IMR-90 (cell line): ENCODE results near the gene RAVER1. TPM values are rescaled to one million over a fixed set of nuclear protein-coding genes. Genes with fewer than 3 reads are reported as not detected.

Experiments used
- ATAC-seq: fragments of 200-7000 bp; cut with Tn5 transposase; 2 replicates; pipeline ENCODE4 v1.9.1; 2020; ENCODE audit warnings: low read depth, mild to moderate bottlenecking, moderate library complexity
- BruUV-seq: library from RNA; stranded (reverse); fragments of 400-500 nt; replicated peaks from 2 replicates; lab custom pipeline; 2021; lab: Mats Ljungman, UMichigan
- CTCF ChIA-PET: fragments of 300-600 bp; formaldehyde crosslinking; extraction: SDS; loops from one replicate; lab custom pipeline; 2021; ENCODE audit warnings: antibody characterized with exemption; lab: Yijun Ruan, JAX
- POLR2A ChIA-PET: fragments of 300-600 bp; sonication (Branson Sonifier 250); formaldehyde crosslinking; loops from one replicate; lab custom pipeline; 2022; ENCODE audit warnings: antibody characterized with exemption; ENCODE audit not compliant: unreplicated experiment; lab: Charles Lee
- DNase-seq: peaks from one replicate; pipeline ENCODE4 v3.0.0; 2013
- H2AFZ ChIP-seq: replicated peaks from 2 replicates; pipeline ENCODE3; 2013; ENCODE audit warnings: low read length, mild to moderate bottlenecking; ENCODE audit not compliant: poor library complexity
- H2AK5ac ChIP-seq: 2 replicates; pipeline ENCODE4 v1.6.1; 2013; ENCODE audit warnings: low read depth, low read length, inconsistent platforms
- H2AK9ac ChIP-seq: replicated peaks from 2 replicates; pipeline ENCODE3; 2013; ENCODE audit warnings: mild to moderate bottlenecking, low read depth, low read length, moderate library complexity; ENCODE audit not compliant: poor library complexity
- H2BK120ac ChIP-seq: 2 replicates; pipeline ENCODE4 v1.6.1; 2013; ENCODE audit warnings: low read depth, low read length, inconsistent platforms
- H2BK15ac ChIP-seq: 3 replicates; pipeline ENCODE4 v1.6.1; 2013; ENCODE audit warnings: low read depth, low read length, inconsistent platforms
- H2BK20ac ChIP-seq: 2 replicates; pipeline ENCODE4 v1.6.1; 2013; ENCODE audit warnings: low read depth, mild to moderate bottlenecking, inconsistent platforms, low read length, moderate library complexity
- H2BK5ac ChIP-seq: 2 replicates; pipeline ENCODE4 v1.6.1; 2013; ENCODE audit warnings: mild to moderate bottlenecking, low read depth, low read length, inconsistent platforms; ENCODE audit not compliant: poor library complexity, severe bottlenecking
- H3K14ac ChIP-seq: replicated peaks from 2 replicates; pipeline ENCODE4 v1.6.1; 2013; ENCODE audit warnings: low read depth, low read length, inconsistent platforms
- H3K18ac ChIP-seq: 2 replicates; pipeline ENCODE4 v1.6.1; 2013; ENCODE audit warnings: low read depth, low read length, control low read depth
- H3K23ac ChIP-seq: 2 replicates; pipeline ENCODE4 v1.6.1; 2013; ENCODE audit warnings: low read depth, low read length, inconsistent platforms
- H3K27ac ChIP-seq: 2 replicates; pipeline ENCODE4 v1.5.1; 2013; ENCODE audit warnings: mild to moderate bottlenecking, control low read depth, low read length; ENCODE audit not compliant: insufficient read depth
- H3K27me3 ChIP-seq: 2 replicates; pipeline ENCODE4 v1.6.1; 2013; ENCODE audit warnings: low read length; ENCODE audit not compliant: control insufficient read depth, insufficient read depth
- H3K36me3 ChIP-seq: 2 replicates; pipeline ENCODE4 v1.6.1; 2013; ENCODE audit warnings: low read length, mixed read lengths; ENCODE audit not compliant: control insufficient read depth, insufficient read depth
- H3K4ac ChIP-seq: 2 replicates; pipeline ENCODE4 v1.6.1; 2013; ENCODE audit warnings: low read depth, low read length, inconsistent platforms
- H3K4me1 ChIP-seq: 2 replicates; pipeline ENCODE4 v1.6.1; 2013; ENCODE audit warnings: low read length, mixed read lengths; ENCODE audit not compliant: control insufficient read depth, insufficient read depth
- H3K4me2 ChIP-seq: 2 replicates; pipeline ENCODE4 v1.6.1; 2013; ENCODE audit warnings: low read depth, mild to moderate bottlenecking, control low read depth, low read length, moderate library complexity
- H3K4me3 ChIP-seq: 2 replicates; pipeline ENCODE4 v1.5.1; 2013; ENCODE audit warnings: low read depth, mild to moderate bottlenecking, control low read depth, low read length, moderate library complexity; ENCODE audit not compliant: insufficient read depth
- H3K56ac ChIP-seq: 2 replicates; pipeline ENCODE4 v1.6.1; 2013; ENCODE audit warnings: low read length, inconsistent platforms; ENCODE audit not compliant: insufficient read depth; ENCODE audit errors: extremely low read depth
- H3K79me1 ChIP-seq, 2 experiments: 2 replicates each; pipeline ENCODE4 v1.6.1; 2013; ENCODE audit warnings: low read length in 2 of 2, inconsistent platforms in 1 of 2, low read depth in 1 of 2
- H3K9ac ChIP-seq: 2 replicates; pipeline ENCODE4 v1.6.1; 2013; ENCODE audit warnings: low read depth, low read length, control low read depth
- H3K9me1 ChIP-seq: 2 replicates; pipeline ENCODE4 v1.6.1; 2013; ENCODE audit warnings: low read length, inconsistent platforms; ENCODE audit not compliant: insufficient read depth
- H3K9me3 ChIP-seq: 2 replicates; pipeline ENCODE4 v1.6.1; 2013; ENCODE audit warnings: low read length; ENCODE audit not compliant: control insufficient read depth, insufficient read depth
- H4K20me1 ChIP-seq: 2 replicates; pipeline ENCODE4 v1.6.1; 2013; ENCODE audit warnings: low read length, inconsistent platforms; ENCODE audit not compliant: insufficient read depth
- H4K5ac ChIP-seq: 2 replicates; pipeline ENCODE4 v1.6.1; 2013; ENCODE audit warnings: mild to moderate bottlenecking, low read depth, low read length, control low read depth
- H4K8ac ChIP-seq, 2 experiments: 2 replicates each; pipeline ENCODE4 v1.6.1; 2013; ENCODE audit warnings: low read depth in 2 of 2, low read length in 2 of 2, control low read depth in 1 of 2, inconsistent platforms in 1 of 2
- H4K91ac ChIP-seq: 2 replicates; pipeline ENCODE4 v1.6.1; 2013; ENCODE audit warnings: low read depth, low read length, inconsistent platforms; ENCODE audit not compliant: insufficient read depth
- BHLHE40 ChIP-seq: fragments of 150-350 bp; IDR thresholded peaks from 2 replicates; pipeline ENCODE4 v1.6.1; 2016; ENCODE audit warnings: mild to moderate bottlenecking, low read depth, low read length
- CEBPB ChIP-seq: IDR thresholded peaks from 2 replicates; pipeline ENCODE4 v1.6.1; 2012; ENCODE audit warnings: low read depth, low read length, improper control_type of control experiment
- CHD1 ChIP-seq: IDR thresholded peaks from 2 replicates; pipeline ENCODE4 v1.6.1; 2012; ENCODE audit warnings: low read depth, low read length, improper control_type of control experiment
- ELK1 ChIP-seq: fragments of 150-350 bp; IDR thresholded peaks from 2 replicates; pipeline ENCODE4 v1.6.1; 2016; ENCODE audit warnings: low read depth, mild to moderate bottlenecking, low read length, moderate library complexity, borderline replicate concordance
- MAFK ChIP-seq: IDR thresholded peaks from 2 replicates; pipeline ENCODE4 v1.6.1; 2012; ENCODE audit warnings: low read depth, low read length, improper control_type of control experiment
- MAZ ChIP-seq: IDR thresholded peaks from 2 replicates; pipeline ENCODE4 v1.6.1; 2012; ENCODE audit warnings: low read depth, mild to moderate bottlenecking, low read length, improper control_type of control experiment, moderate library complexity, borderline replicate concordance
- MXI1 ChIP-seq: IDR thresholded peaks from 2 replicates; pipeline ENCODE4 v1.6.1; 2012; ENCODE audit warnings: low read depth, mild to moderate bottlenecking, low read length, moderate library complexity, borderline replicate concordance
- NFE2L2 ChIP-seq: fragments of 150-350 bp; IDR thresholded peaks from 2 replicates; pipeline ENCODE4 v1.6.1; 2016; ENCODE audit warnings: low read depth, mild to moderate bottlenecking, low read length
- POLR2A ChIP-seq: IDR thresholded peaks from 2 replicates; pipeline ENCODE4 v1.6.1; 2012; ENCODE audit warnings: mild to moderate bottlenecking, low read depth, low read length
- RAD21 ChIP-seq: IDR thresholded peaks from 2 replicates; pipeline ENCODE4 v1.6.1; 2012; ENCODE audit warnings: low read length, improper control_type of control experiment
- RCOR1 ChIP-seq: IDR thresholded peaks from 2 replicates; pipeline ENCODE4 v1.6.1; 2012; ENCODE audit warnings: mild to moderate bottlenecking, low read length, improper control_type of control experiment; ENCODE audit not compliant: insufficient replicate concordance
- RFX5 ChIP-seq: IDR thresholded peaks from 2 replicates; pipeline ENCODE4 v1.8.0; 2012; ENCODE audit warnings: low read depth, mild to moderate bottlenecking, low read length, moderate library complexity
- SMC3 ChIP-seq: fragments of 150-350 bp; IDR thresholded peaks from 2 replicates; pipeline ENCODE4 v1.6.1; 2016; ENCODE audit warnings: low read depth, mild to moderate bottlenecking, antibody characterized with exemption, low read length, moderate library complexity
- USF2 ChIP-seq: fragments of 150-350 bp; IDR thresholded peaks from 2 replicates; pipeline ENCODE4 v1.6.1; 2017; ENCODE audit warnings: mild to moderate bottlenecking, antibody characterized with exemption, low read length, low read depth
- WGBS, 2 experiments: methylation state at CpG; one replicate each; pipeline versions ENCODE4 v1.1.5 to v1.1.7; 2013; ENCODE audit warnings: missing lambda C conversion rate in 2 of 2; ENCODE audit not compliant: insufficient read length in 1 of 2; ENCODE audit errors: extremely low coverage in 2 of 2; 5-methylcytosine and 5-hydroxymethylcytosine counted together
- dilution Hi-C: fragments of 300-500 bp; cut with HindIII; formaldehyde crosslinking; loops from one replicate; pipeline ENCODE4 v1.14.3; 2018; ENCODE audit warnings: low sequenced_read_pairs; ENCODE audit not compliant: unreplicated experiment
- in situ Hi-C: fragments of 300-500 bp; cut with MboI; formaldehyde crosslinking; loops from 3 replicates; pipeline ENCODE4 v1.14.3; 2019; ENCODE audit warnings: low sequenced_read_pairs, inconsistent platforms, mixed read lengths
- intact Hi-C: fragments of 100-400 bp; cut with micrococcal nuclease; formaldehyde crosslinking; loops from 2 replicates; pipeline ENCODE4 v1.10.0; 2022
- polyA plus RNA-seq, 3 experiments: library from polyadenylated mRNA; depleted of rRNA; stranded (reverse); fragments of >200 nt; gene quantifications; 2 replicates each; pipeline ENCODE4 v1.2.3, GENCODE V29; 2012; ENCODE audit warnings: low replicate concordance in 1 of 3
- total RNA-seq: library from RNA; depleted of rRNA; stranded (reverse); fragments of >200 nt; gene quantifications from 2 replicates; pipeline ENCODE4 v1.2.3, GENCODE V29; 2012

The RAVER1 gene
- total and polyA plus RNA-seq, 2 of the 4 experiments (the other 2 are of a cell fraction): 2.7 to 18.1 TPM

GRCh38 chr19:10379880-10380312 is 46.6 kb upstream of the RAVER1 start (continued):
- TF ChIP-seq MAZ: no peak
- no peak for TF ChIP-seq RCOR1
- TF ChIP-seq SMC3: no peak

- in situ Hi-C loops: no loop called here
- no peaks in the 10 kb centered on the region for H3K9me3 ChIP-seq
- H2BK15ac ChIP-seq: no peak overlapping the region
- H2AK5ac ChIP-seq: no peak overlapping the region
- H4K5ac ChIP-seq: no peak overlapping the region
- no peak for ATAC-seq
- peaks cover 21% of the 10 kb centered on the region for H3K36me3 ChIP-seq
- no peak overlapping the region for H3K4me2 ChIP-seq
- no peaks in the 10 kb centered on the region for H3K9me1 ChIP-seq
- no peak overlapping the region for H3K27ac ChIP-seq
- H3K14ac ChIP-seq: no peak overlapping the region
- intact Hi-C loops: no loop called here
- H2AFZ ChIP-seq: no peak overlapping the region
- no peak overlapping the region for H4K91ac ChIP-seq
- no peaks in the 10 kb centered on the region for H3K27me3 ChIP-seq
- no peak overlapping the region for H3K9ac ChIP-seq
- WGBS, 2 experiments: 100% methylated on average over 1 of the region's 8 CpGs; no CpG with 5 or more reads in 1 of the 2 experiments
- H3K4me1 ChIP-seq: peaks cover 2% of the 10 kb centered on the region
- H3K18ac ChIP-seq: no peak overlapping the region
- H2BK120ac ChIP-seq: no peak overlapping the region
- no peak for DNase-seq
- peaks cover 12 to 25% of the 10 kb centered on the region in 2 experiments for H3K79me1 ChIP-seq
- H4K8ac ChIP-seq: no peak overlapping the region
- POLR2A ChIA-PET: no interaction called here
- no TSS peak for BruUV-seq
- CTCF ChIA-PET: no interaction called here
- H3K4ac ChIP-seq: no peak overlapping the region
- H4K20me1 ChIP-seq: no peaks in the 10 kb centered on the region
- H2AK9ac ChIP-seq: no peak overlapping the region
- no peak overlapping the region for H3K4me3 ChIP-seq
- dilution Hi-C loops: no loop called here
- H3K23ac ChIP-seq: no peak overlapping the region
- no peak overlapping the region for H2BK20ac ChIP-seq
- no peak overlapping the region for H3K56ac ChIP-seq
- no peak overlapping the region for H2BK5ac ChIP-seq
- TF ChIP-seq POLR2A (no peak), CHD1 (no peak), RCOR1 (no peak), CEBPB (no peak), USF2 (no peak), MAFK (no peak), NFE2L2 (no peak), BHLHE40 (no peak), MXI1 (no peak), MAZ (no peak), RFX5 (no peak), RAD21 (no peak), ELK1 (no peak)
Measured at GRCh38 chr19:10378124-10378523, 44.8 kb upstream of the RAVER1 start.
